Stomach (tissue), 4 donors: ENCODE results near the gene DUSP16.

Source experiments
- CTCF ChIP-seq, 7 experiments: fragments of 450-650 bp in 4 of 7; fragments of 200-600 bp in 3 of 7; sonication (generic) in 3 of 7; IDR thresholded peaks; one replicate each; pipeline ENCODE4 v1.5.1; 2016 to 2019; ENCODE audit warnings: antibody characterized with exemption in 7 of 7, control low read depth in 2 of 7, mild to moderate bottlenecking in 1 of 7
- POLR2AphosphoS5 ChIP-seq, 3 donors: sonication (generic); formaldehyde crosslinking; IDR thresholded peaks; one replicate each; pipeline ENCODE4 v1.6.1; 2016; ENCODE audit warnings: antibody characterized with exemption in 3 of 3

GRCh38 chr12:12611512-12612306 is 49.0 kb upstream of the DUSP16 start, which contains the start of gene CREBL2:
- TF ChIP-seq CTCF (IDR thresholded peaks at IDR 0.05) = no peak
- peak; percentile 94 to 99 (median 98) for TF ChIP-seq POLR2AphosphoS5 (IDR thresholded peaks at IDR 0.05)
